Erythroblast (primary cell): ENCODE data around the gene CD248.
A peak's percentile ranks its signal among the peaks of the same experiment; 100 is the strongest.

Experiments used
- DNase-seq, 2 experiments: peaks; one replicate each; lab custom pipeline; 2025; lab: John Stamatoyannopoulos, UW
- GATA1 ChIP-seq: IDR thresholded peaks from 2 replicates; pipeline ENCODE4 v1.6.1; 2011; ENCODE audit warnings: low read depth, mild to moderate bottlenecking, control low read depth, low read length, moderate library complexity
- POLR2A ChIP-seq: IDR thresholded peaks from 2 replicates; pipeline ENCODE4 v1.6.1; 2011; ENCODE audit warnings: mild to moderate bottlenecking, low read length

Gene CD248

DNA sequence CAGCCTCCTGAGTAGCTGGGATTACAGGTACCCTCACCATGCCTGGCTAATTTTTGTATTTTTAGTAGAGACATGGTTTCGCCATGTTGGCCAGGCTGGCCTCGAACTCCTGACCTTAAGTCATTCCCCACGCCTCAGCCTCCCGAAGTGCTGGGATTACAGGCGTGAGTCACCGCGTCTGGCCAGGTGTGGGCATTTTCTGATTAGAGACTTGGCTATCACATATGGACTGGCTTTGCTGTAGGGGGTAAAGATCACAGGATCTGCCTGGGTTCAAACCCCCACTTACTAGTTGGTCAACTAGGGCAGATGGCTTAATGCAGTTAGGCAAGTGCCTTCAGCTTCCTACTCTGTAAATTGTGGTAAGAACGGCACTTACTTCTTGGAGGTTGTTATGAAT is 6.5 kb downstream of the CD248 start:
- TF ChIP-seq POLR2A (no peak), GATA1 (no peak)
- DNase-seq, result no peak

DNA sequence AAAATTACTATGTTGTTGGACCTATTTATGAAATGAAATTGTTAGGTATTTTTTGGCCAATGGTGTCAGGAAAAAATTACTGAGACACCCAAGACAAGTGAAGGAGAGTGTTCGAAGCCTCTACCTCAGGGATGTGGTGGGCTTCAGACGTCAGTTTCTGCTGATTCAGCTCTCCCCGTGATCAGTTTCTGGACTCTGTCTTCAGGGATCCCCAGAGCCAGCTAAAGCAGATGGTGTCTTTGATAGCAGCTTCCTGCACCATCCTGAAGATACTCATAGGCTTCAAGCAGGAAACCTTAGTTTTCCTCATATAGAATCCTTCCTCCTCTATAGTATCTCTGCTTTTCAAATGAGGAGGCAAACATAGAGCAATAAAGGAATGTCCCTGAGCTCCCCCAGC is 7.4 kb downstream of the CD248 start:
- TF ChIP-seq GATA1, result no peak
- no peak for TF ChIP-seq POLR2A
- peak in 1 of 2 experiments; percentile 23 for DNase-seq

DNA sequence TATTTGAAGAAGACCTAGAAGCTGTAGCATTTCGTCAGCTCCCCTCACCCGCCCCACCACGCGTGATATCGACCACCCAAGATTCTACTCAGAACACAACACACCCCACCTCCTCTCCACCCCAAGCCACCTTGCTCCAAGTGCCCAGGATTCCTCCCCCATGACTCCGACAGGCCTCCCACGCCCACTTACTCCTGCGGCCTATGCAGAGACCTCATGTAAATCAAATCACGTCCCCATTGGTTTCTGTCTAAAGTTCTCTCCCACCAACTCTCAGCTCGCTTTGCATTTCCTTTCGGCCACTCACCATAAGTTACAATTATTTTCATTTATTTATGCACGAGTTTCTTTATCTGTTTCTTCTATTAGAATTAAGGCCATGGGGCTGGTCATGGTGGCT is 14.2 kb downstream of the CD248 start:
- TF ChIP-seq POLR2A (no peak), GATA1 (no peak)

DNA sequence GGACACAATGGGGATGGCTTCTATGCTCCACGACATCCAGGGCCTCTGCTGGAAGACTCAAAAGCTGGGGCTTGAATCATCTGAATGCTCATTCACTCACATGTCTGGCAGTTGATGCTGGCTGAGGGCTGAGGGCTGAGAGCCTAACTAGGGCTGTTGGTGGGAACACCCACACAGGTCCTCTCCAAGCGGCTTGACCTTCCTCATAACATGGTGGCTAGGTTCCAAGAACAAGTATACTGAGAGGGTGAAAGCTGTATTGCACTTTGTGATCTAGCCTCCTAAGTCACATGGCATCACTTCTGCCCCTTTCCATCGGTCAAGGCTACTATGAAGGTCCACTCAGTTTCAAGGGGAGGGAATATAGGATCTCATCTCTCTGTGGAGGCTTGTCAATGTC is 17.7 kb downstream of the CD248 start:
- no peak for DNase-seq
- no peak for TF ChIP-seq GATA1
- TF ChIP-seq POLR2A, result no peak

More for the DNA sequence above, 14.2 kb downstream of the CD248 start:
- no peak for DNase-seq

DNA sequence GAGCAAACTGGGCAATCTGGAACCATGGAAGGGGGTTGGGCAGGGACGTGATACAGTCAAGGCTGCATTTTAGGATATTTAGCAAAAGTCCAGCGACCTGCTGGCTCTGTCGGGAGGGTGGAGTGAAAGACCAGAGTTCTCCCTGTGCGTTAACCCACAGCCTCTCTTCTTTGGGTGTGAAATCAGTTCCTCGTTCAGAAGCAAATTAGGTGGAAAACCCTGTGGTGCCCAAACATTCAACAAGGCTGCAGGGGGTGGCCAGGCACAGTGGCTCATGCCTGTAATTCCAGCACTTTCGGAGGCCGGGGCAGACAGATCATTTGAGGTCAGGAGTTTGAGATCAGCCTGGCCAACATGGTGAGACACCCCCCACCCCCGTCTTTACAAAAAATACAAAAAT is 19.2 kb downstream of the CD248 start:
- DNase-seq, result no peak
- TF ChIP-seq POLR2A, result no peak
- TF ChIP-seq GATA1, result no peak

DNA sequence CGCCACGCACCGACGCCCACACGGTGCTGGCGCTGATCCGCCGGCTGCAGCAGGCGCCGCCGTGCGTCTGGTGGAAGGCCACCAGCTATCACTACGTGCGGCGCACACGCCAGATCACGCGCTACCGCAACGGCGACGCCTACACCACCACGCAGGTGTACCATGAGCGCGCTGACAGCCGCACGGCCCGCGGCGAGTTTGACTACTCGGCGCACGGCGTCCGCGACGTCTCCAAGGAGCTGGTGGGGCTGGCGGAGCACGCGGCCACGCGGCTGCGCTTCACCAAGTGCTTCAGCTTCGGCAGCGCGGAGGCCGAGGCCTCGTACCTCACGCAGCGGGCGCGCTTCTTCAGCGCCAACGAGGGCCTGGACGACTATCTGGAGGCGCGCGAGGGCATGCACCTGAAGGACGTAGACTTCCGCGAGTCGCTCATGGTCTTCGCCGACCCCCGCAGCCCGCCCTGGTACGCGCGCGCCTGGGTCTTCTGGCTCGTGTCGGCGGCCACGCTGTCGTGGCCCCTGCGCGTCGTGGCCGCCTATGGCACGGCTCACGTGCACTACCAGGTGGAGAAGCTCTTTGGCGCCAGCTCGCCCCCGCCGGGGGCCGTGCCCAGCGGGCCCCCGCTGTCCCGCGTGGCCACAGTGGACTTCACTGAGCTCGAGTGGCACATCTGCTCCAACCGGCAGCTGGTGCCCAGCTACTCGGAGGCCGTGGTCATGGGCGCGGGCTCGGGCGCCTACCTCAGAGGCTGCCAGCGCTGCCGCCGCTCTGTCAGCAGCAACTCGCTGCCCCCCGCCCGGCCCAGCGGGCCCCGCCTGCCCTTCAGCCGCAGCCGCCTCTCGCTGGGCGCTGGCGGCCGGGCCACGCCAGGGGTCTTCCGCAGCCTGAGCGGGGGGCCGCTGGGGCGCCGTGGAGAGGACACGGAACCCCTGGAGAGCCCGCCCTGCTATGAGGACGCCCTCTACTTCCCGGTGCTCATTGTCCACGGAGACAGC is 21.9 kb downstream of the CD248 start:
- no peak for DNase-seq
- TF ChIP-seq POLR2A, result no peak
- TF ChIP-seq GATA1, result no peak

DNA sequence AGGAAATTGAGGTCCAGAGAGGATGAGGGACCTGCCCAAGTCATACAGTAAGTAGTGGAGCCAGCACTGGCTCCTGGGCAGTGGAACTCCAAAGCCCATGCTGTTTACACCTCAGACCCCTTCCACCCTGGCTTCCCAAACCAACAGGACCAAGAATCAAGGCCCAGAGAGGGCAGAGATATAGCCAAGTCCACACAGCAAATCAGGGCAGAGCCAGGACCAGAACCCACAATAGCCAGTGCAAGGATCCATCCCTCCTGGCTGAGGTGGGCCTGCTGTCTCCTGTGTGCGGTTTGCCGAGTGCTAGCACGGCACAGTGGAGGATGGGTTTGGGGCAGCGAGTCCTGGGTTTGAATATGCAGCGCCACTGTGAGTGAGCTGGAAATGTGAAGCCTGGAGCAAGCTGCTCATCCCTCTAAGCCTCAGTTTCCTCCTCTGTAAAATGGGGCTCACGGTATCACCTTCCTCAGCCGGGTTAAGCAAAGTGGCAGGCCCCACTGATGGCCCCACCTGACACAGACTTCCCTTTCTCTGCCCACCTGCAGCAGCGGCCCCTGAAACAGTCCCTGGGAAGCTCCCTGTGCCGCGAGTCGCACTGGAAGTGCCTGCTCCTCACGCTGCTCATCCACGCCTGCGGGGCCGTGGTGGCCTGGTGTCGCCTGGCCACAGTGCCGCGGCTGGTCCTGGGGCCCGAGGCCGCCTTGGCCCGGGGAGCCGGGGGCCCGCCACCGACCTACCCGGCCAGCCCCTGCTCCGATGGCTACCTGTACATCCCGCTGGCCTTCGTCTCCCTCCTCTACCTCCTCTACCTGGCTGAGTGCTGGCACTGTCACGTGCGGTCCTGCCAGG is 22.8 kb downstream of the CD248 start:
- no peak for DNase-seq
- TF ChIP-seq POLR2A, result no peak
- TF ChIP-seq GATA1, result no peak

DNA sequence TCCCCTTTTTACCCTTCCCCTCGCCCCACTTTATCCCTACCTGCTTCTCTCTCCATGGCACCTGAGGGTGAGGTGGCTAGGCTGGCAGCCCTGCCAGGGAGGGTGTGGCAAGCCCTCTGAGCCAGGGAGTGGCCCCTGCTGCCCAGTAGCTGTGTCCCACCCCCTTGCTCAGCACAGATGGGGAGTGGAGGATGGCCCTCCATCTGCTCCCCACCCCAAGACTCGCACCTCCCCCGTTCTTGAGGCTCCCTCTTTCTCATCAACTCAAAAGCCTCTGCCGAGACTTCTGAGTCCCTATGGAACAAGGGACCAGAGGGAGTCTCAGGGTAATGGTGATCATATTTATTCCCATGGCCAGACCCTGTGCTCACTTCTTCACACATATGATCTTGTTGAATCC is 23.5 kb downstream of the CD248 start:
- DNase-seq, result no peak
- TF ChIP-seq GATA1 (no peak), POLR2A (no peak)

DNA sequence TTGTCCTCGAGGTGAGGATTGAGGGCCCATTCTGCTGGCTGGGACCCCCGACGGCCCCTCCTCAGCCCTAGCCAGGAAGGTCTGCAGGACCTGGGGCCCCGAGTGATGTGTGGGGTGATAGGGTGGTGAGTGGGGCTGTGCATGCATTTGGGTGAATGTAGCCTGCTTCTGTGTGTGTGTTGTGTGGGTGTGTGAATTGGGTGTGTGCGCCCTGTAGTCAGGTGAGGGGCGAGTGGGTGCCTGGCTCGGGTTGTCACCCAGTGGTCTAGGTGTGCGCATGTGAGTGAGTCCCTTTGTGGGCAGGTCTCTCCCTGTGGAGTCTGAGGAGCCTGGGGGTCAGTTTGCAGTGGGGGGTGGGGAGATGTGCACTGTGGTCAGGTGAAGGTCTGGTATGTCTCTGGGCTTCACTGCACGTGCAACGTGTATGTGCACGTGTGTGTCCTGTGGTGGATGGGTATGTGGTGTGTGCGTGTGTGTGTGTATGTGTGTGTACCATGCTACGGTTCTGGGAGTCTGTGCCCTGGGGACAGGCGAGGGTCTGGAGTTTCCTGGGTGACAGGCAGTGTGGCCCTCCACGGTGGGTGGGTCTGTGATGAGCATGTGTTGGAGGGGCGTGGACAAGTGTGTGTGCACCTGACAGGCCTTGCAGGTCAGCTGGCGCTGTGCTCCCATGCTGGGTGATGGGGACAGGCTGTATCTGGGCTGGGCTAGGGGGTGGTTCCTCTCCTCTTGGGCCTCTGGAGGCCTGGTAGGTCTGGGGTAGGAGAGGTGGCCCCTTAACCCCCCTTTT is 24.1 kb downstream of the CD248 start:
- no peak for DNase-seq
- TF ChIP-seq GATA1 (no peak), POLR2A (no peak)

DNA sequence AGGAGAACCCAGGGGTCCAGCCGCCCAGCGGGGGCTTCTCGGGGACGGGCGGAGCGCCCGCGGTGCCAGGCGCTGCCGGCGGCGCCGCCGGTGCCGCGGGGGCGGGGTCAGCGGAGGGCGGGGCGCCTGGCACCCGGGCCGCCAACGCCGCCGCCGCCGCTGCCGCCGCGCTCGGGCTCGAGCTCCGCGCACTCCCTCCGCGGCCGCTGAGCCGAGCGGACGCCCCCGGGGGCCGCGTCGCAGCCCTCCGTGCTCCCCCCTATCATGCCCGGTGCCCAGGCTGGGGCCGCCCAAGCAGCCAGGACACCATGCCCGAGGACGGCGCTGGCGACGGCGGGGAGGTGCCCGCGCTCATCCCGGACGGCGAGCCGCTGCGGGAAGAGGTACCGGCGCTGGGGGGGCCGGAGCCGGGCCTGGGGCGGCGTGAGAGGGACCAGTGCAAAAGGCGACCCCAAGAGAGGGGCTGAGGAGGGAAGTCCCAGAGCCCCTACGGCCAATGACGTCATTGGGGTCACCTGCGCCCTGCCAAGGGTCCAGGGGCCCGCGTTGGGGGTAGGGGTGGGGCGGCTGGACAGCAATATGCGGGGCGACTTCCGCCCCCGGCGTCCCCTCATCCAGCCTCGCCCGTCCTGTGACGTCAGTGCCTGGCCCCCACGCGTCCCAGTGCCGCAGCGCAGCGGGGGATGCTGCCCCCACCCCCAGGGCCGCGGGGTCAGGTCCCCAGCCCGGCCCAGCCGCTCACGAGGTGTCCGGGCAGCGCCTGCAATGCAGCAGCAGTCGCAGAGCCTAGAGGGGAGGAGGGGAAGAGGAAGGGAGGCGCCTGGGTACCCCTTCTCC is 24.9 kb downstream of the CD248 start, which contains the start of gene TMEM151A:
Gene TMEM151A, plus strand, starts transcription at position 189 of the 837 bp plus-strand sequence. Its CDS starts 120 bp downstream, at position 309.
- no peak for DNase-seq
- TF ChIP-seq POLR2A (no peak), GATA1 (no peak)

DNA sequence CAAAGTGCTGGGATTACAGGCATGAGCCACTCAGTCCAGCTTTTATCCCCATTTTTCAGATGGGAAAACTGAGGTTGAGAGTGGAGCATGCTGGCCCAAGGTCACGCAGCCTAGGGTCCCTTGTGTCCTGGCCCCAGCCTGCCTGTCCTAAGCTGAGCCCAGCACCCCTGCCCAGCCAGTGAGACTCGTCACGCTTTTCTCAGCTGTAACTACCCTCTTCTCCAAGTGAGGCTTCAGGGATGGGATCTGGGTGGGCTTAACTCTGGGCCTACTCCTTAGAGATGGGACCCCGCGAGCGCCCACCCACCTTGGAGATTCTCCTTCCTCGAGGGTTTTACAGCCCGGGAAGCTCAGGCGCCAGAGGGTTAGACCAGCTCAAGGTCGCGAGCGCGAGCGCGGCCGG is 25.5 kb downstream of the CD248 start:
- no peak for DNase-seq
- TF ChIP-seq POLR2A, result no peak
- no peak for TF ChIP-seq GATA1

DNA sequence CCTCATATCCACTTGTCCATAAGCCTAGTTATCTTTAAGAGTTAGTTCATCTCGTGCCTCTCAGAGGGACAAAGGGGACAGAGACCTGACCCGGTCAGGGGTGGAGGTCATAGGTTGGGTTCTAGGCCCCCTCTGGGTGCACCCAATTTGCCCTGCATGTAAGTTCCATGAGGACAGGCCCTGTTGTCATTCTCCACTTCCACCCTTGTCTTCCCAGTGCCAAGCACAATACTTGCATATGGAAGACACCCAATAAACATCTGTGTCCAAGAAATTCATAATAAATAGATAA is 26.6 kb downstream of the CD248 start:
- TF ChIP-seq POLR2A (no peak), GATA1 (no peak)
- no peak for DNase-seq

DNA sequence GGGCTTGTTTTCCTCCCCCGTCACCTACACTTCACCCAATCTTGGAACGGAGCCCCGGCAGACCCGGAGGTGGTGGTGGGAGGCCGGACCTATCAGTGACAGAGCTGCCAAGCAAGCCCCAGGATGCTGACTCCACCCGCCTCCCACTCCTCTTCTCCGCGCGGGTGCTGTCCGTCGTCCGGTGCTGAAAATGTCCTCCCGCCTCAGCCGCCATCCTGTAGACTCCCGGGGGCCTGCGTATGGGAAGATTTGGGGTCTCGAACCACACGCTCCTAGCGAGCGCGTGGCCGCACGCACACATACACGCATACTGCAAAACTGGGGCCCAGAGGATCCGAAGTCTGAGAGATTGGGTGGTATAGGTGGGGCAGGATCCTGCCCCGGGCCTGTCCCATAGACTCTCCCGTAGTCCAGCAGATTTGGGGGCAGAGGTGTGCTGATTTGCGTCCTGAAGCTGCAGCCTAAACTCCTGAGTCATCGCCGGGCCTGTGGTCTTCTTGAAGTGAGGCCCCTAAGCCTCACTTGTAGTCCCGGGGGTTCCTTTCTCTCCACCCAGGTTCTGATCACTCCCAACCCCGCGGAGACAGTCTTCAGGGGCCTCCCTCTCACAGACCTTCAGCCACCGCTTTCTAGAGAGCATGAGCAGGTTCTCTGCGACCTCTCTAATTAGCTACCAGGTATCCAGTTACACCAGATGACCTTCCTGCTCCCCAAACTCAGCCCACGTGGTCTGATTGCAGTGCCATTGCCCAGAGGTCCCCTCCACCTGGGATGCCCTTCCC is 27.1 kb downstream of the CD248 start:
- DNase-seq, result peak; percentile 82
- TF ChIP-seq POLR2A (no peak), GATA1 (no peak)
